ENCODE measurements around the gene TMEM185B.
"Not testable (repeated sequence)": the region's sequence is repeated elsewhere in the genome, so short reads cannot be mapped to it uniquely, and the experiment has no call there.

TMEM185B gene

GRCh38 chr2:120251078-120251477, 27.9 kb upstream of the TMEM185B start:
- no peak for DNase-seq (ENCODE audit: low read depth)

GRCh38 chr2:120250640-120251039, 27.4 kb upstream of the TMEM185B start:
- DNase-seq (ENCODE audit: low read depth) = no peak

- DNase-seq (ENCODE audit: low read depth) = no peak
Measured at GRCh38 chr2:120247851-120248250, 24.7 kb upstream of the TMEM185B start.

GRCh38 chr2:120246546-120247300, 23.5 kb upstream of the TMEM185B start:
- DNase-seq (ENCODE audit: low read depth) = no peak

GRCh38 chr2:120245520-120246332, 22.5 kb upstream of the TMEM185B start:
- DNase-seq (ENCODE audit: low read depth) = no peak

GRCh38 chr2:120244656-120245519, 21.7 kb upstream of the TMEM185B start:
- no peak for DNase-seq (ENCODE audit: low read depth)

GRCh38 chr2:120243875-120244553, 20.8 kb upstream of the TMEM185B start:
- DNase-seq (ENCODE audit: low read depth) = no peak

- no peak for DNase-seq (ENCODE audit: low read depth)
Measured at GRCh38 chr2:120243211-120243610, 20.0 kb upstream of the TMEM185B start.

- DNase-seq (ENCODE audit: low read depth) = no peak
Measured at GRCh38 chr2:120241684-120242083, 18.5 kb upstream of the TMEM185B start.

- no peak for DNase-seq (ENCODE audit: low read depth)
Measured at GRCh38 chr2:120240901-120241429, 17.8 kb upstream of the TMEM185B start.

- DNase-seq (ENCODE audit: low read depth) = no peak
Measured at GRCh38 chr2:120239488-120240287, 16.5 kb upstream of the TMEM185B start.

GRCh38 chr2:120238728-120239487, 15.7 kb upstream of the TMEM185B start:
- DNase-seq (ENCODE audit: low read depth) = no peak

- DNase-seq (ENCODE audit: low read depth) = no peak
Measured at GRCh38 chr2:120237491-120237902, 14.3 kb upstream of the TMEM185B start.

- no peak for DNase-seq (ENCODE audit: low read depth)
Measured at GRCh38 chr2:120236791-120237190, 13.6 kb upstream of the TMEM185B start.

GRCh38 chr2:120236316-120236715, 13.1 kb upstream of the TMEM185B start:
- DNase-seq (ENCODE audit: low read depth) = no peak

GRCh38 chr2:120235681-120236080, 12.5 kb upstream of the TMEM185B start:
- DNase-seq (ENCODE audit: low read depth) = no peak

GRCh38 chr2:120235158-120235557, 12.0 kb upstream of the TMEM185B start:
- not testable (repeated sequence) for DNase-seq (ENCODE audit: low read depth)

GRCh38 chr2:120233292-120233691, 10.1 kb upstream of the TMEM185B start:
- DNase-seq (ENCODE audit: low read depth) = no peak

GRCh38 chr2:120231974-120232635, 8.9 kb upstream of the TMEM185B start:
- DNase-seq (ENCODE audit: low read depth) = peak; percentile 49
